Stimulated activated naive B cell treated with anti-CD40 and anti-IgM and Interleukin-4, amounts not matched to agents 10 μg/mL and 1 μg/mL and 100 μg/mL, for 72 hours (primary cell): Measurements from ENCODE around the gene SH3PXD2B.
"Not testable (repeated sequence)": the region's sequence is repeated elsewhere in the genome, so short reads cannot be mapped to it uniquely, and the experiment has no call there.

Source experiments
- ATAC-seq, 2 donors: fragments of 150-1000 bp; cut with Tn5 transposase; replicated peaks; 2 replicates each; pipeline ENCODE4 v1.10.0; 2021; ENCODE audit warnings: moderate library complexity in 1 of 2
- DNase-seq: peaks from one replicate; pipeline ENCODE4 v3.0.0; 2021
- H3K27ac Mint-ChIP-seq: one replicate; pipeline ENCODE4 v1.8.0; 2022; ENCODE audit warnings: mild to moderate bottlenecking, mixed read lengths
- H3K27me3 Mint-ChIP-seq, 2 donors: one replicate each; pipeline ENCODE4 v1.8.0; 2022; ENCODE audit warnings: mixed read lengths in 2 of 2
- H3K36me3 Mint-ChIP-seq, 2 donors: one replicate each; pipeline ENCODE4 v1.8.0; 2022; ENCODE audit warnings: mixed read lengths in 2 of 2, mild to moderate bottlenecking in 1 of 2
- H3K4me1 Mint-ChIP-seq, 2 donors: one replicate each; pipeline ENCODE4 v1.8.0; 2022; ENCODE audit warnings: mixed read lengths in 2 of 2, mild to moderate bottlenecking in 1 of 2
- H3K4me3 Mint-ChIP-seq, 2 donors: one replicate each; pipeline ENCODE4 v1.8.0; 2022; ENCODE audit warnings: mild to moderate bottlenecking in 2 of 2, mixed read lengths in 2 of 2, moderate library complexity in 1 of 2
- H3K9me3 Mint-ChIP-seq, 2 donors: one replicate each; pipeline ENCODE4 v1.8.0; 2022; ENCODE audit warnings: mixed read lengths in 2 of 2, mild to moderate bottlenecking in 1 of 2

Gene SH3PXD2B

GRCh38 chr5:172417983-172418630 is 36.2 kb downstream of the SH3PXD2B start:
- Mint-ChIP-seq H3K27me3 (no peaks in the 10 kb centered on the region), H3K9me3 (no peaks in the 10 kb centered on the region), H3K36me3 (no peaks in the 10 kb centered on the region), H3K4me3 (no peak overlapping the region), H3K27ac (no peak overlapping the region), H3K4me1 (peaks cover 3 to 4% of the 10 kb centered on the region in 2 donors)
- DNase-seq = no peak
- no peak for ATAC-seq

- no peak overlapping the region for H3K27ac Mint-ChIP-seq
- H3K36me3 Mint-ChIP-seq = no peaks in the 10 kb centered on the region
- peaks cover 8 to 12% of the 10 kb centered on the region in 2 donors for H3K4me1 Mint-ChIP-seq
- no peaks in the 10 kb centered on the region for H3K9me3 Mint-ChIP-seq
- ATAC-seq (no peak), DNase-seq (no peak)
- no peak overlapping the region for H3K4me3 Mint-ChIP-seq
- H3K27me3 Mint-ChIP-seq = peaks cover 0 to 5% of the 10 kb centered on the region in 2 donors
These were observed 37.0 kb downstream of the SH3PXD2B start for GRCh38 chr5:172417130-172417841.

GRCh38 chr5:172415362-172416275 is 38.7 kb downstream of the SH3PXD2B start:
- no peaks in the 10 kb centered on the region for H3K36me3 Mint-ChIP-seq

GRCh38 chr5:172414531-172415361 is 39.6 kb downstream of the SH3PXD2B start:
- H3K4me1 Mint-ChIP-seq = peaks cover 11 to 24% of the 10 kb centered on the region in 2 donors

More at GRCh38 chr5:172415362-172416275, 38.7 kb downstream of the SH3PXD2B start:
- DNase-seq (no peak), ATAC-seq (no peak)
- Mint-ChIP-seq H3K4me1 (peaks cover 8 to 17% of the 10 kb centered on the region in 2 donors), H3K4me3 (no peak overlapping the region), H3K27ac (no peak overlapping the region), H3K27me3 (peaks cover 0 to 5% of the 10 kb centered on the region in 2 donors), H3K9me3 (no peaks in the 10 kb centered on the region)

GRCh38 chr5:172413601-172414171 is 40.6 kb downstream of the SH3PXD2B start:
- no peaks in the 10 kb centered on the region for H3K9me3 Mint-ChIP-seq
- H3K27me3 Mint-ChIP-seq = peaks cover 0 to 5% of the 10 kb centered on the region in 2 donors
- H3K4me1 Mint-ChIP-seq = peaks cover 11 to 26% of the 10 kb centered on the region in 2 donors
- DNase-seq = no peak
- no peaks in the 10 kb centered on the region for H3K36me3 Mint-ChIP-seq
- H3K4me3 Mint-ChIP-seq = no peak overlapping the region
- no peak overlapping the region for H3K27ac Mint-ChIP-seq
- no peak for ATAC-seq

More at GRCh38 chr5:172414531-172415361, 39.6 kb downstream of the SH3PXD2B start:
- Mint-ChIP-seq H3K4me3 (no peak overlapping the region), H3K9me3 (no peaks in the 10 kb centered on the region), H3K27me3 (peaks cover 0 to 5% of the 10 kb centered on the region in 2 donors), H3K27ac (no peak overlapping the region), H3K36me3 (no peaks in the 10 kb centered on the region)
- DNase-seq (no peak), ATAC-seq (no peak)

- Mint-ChIP-seq H3K27me3 (peaks cover 0 to 5% of the 10 kb centered on the region in 2 donors), H3K4me3 (no peak overlapping the region), H3K9me3 (no peaks in the 10 kb centered on the region), H3K4me1 (peaks cover 11 to 26% of the 10 kb centered on the region in 2 donors), H3K36me3 (no peaks in the 10 kb centered on the region), H3K27ac (no peak overlapping the region)
- peak; percentile 42 to 49 for ATAC-seq
- DNase-seq = peak; percentile 11
These were observed 41.5 kb downstream of the SH3PXD2B start for GRCh38 chr5:172412724-172413286.

- H3K4me3 Mint-ChIP-seq = no peak overlapping the region
- H3K27ac Mint-ChIP-seq = no peak overlapping the region
These were observed 42.7 kb downstream of the SH3PXD2B start for GRCh38 chr5:172411484-172412072.

GRCh38 chr5:172410662-172411483 is 43.5 kb downstream of the SH3PXD2B start:
- H3K27me3 Mint-ChIP-seq = peaks cover 5% of the 10 kb centered on the region in 2 donors
- no peak for DNase-seq

More at GRCh38 chr5:172411484-172412072, 42.7 kb downstream of the SH3PXD2B start:
- Mint-ChIP-seq H3K27me3 (peaks cover 4 to 5% of the 10 kb centered on the region in 2 donors), H3K36me3 (no peaks in the 10 kb centered on the region), H3K4me1 (peaks cover 11 to 26% of the 10 kb centered on the region in 2 donors), H3K9me3 (no peaks in the 10 kb centered on the region)
- DNase-seq (no peak), ATAC-seq (peak; percentile 41 to 64)

GRCh38 chr5:172410160-172410559 is 44.2 kb downstream of the SH3PXD2B start:
- H3K36me3 Mint-ChIP-seq = no peaks in the 10 kb centered on the region
- ATAC-seq (peak; percentile 84 to 88), DNase-seq (peak; percentile 12)
- peaks cover 5% of the 10 kb centered on the region in 2 donors for H3K27me3 Mint-ChIP-seq
- H3K27ac Mint-ChIP-seq = peak overlapping the region; percentile 9
- H3K9me3 Mint-ChIP-seq = no peaks in the 10 kb centered on the region
- H3K4me1 Mint-ChIP-seq = peaks cover 11 to 26% of the 10 kb centered on the region in 2 donors
- H3K4me3 Mint-ChIP-seq = no peak overlapping the region

More at GRCh38 chr5:172410662-172411483, 43.5 kb downstream of the SH3PXD2B start:
- Mint-ChIP-seq H3K36me3 (no peaks in the 10 kb centered on the region), H3K27ac (no peak overlapping the region), H3K9me3 (no peaks in the 10 kb centered on the region), H3K4me1 (peaks cover 11 to 26% of the 10 kb centered on the region in 2 donors), H3K4me3 (no peak overlapping the region)
- ATAC-seq = no peak

- ATAC-seq, H3K4me3 Mint-ChIP-seq, H3K36me3 Mint-ChIP-seq, H3K9me3 Mint-ChIP-seq, DNase-seq, H3K27me3 Mint-ChIP-seq: not testable (repeated sequence)
- Mint-ChIP-seq H3K27ac (peak overlapping the region; percentile 56), H3K4me1 (peaks cover 11 to 26% of the 10 kb centered on the region in 2 donors)
These were observed 44.8 kb downstream of the SH3PXD2B start for GRCh38 chr5:172409477-172409876.

- Mint-ChIP-seq H3K27ac (no peak overlapping the region), H3K4me3 (no peak overlapping the region), H3K9me3 (no peaks in the 10 kb centered on the region), H3K27me3 (peaks cover 5% of the 10 kb centered on the region in 2 donors), H3K4me1 (peaks cover 7 to 20% of the 10 kb centered on the region in 2 donors), H3K36me3 (no peaks in the 10 kb centered on the region)
- ATAC-seq (no peak), DNase-seq (no peak)
These were observed 46.5 kb downstream of the SH3PXD2B start for GRCh38 chr5:172407822-172408221.

- no peak for DNase-seq
- Mint-ChIP-seq H3K4me3 (no peak overlapping the region), H3K9me3 (peaks cover 0 to 1% of the 10 kb centered on the region in 2 donors), H3K27ac (no peak overlapping the region), H3K36me3 (no peaks in the 10 kb centered on the region), H3K27me3 (peaks cover 0 to 5% of the 10 kb centered on the region in 2 donors), H3K4me1 (peaks cover 3 to 14% of the 10 kb centered on the region in 2 donors)
- no peak for ATAC-seq
These were observed 47.1 kb downstream of the SH3PXD2B start for GRCh38 chr5:172407241-172407691.
